Omental fat pad (tissue), 4 donors: ENCODE results near the gene JMJD1C. TPM values are rescaled to one million over a fixed set of nuclear protein-coding genes. Genes with fewer than 3 reads are reported as not detected.
A peak's percentile ranks its signal among the peaks of the same experiment; 100 is the strongest.

Experiments
- ATAC-seq: fragments of 150-250 bp; one replicate; pipeline ENCODE4 v1.9.1; 2016; ENCODE audit warnings: mild to moderate bottlenecking, moderate library complexity; ENCODE audit not compliant: low FRiP score
- DNase-seq: peaks from one replicate; pipeline ENCODE4 v3.0.0-alpha.2; 2019; ENCODE audit warnings: low spot score
- total RNA-seq, 4 donors: library from RNA; depleted of rRNA; stranded (reverse); fragments of >200 nt; gene quantifications; one replicate each; pipeline ENCODE4 v1.1.0, GENCODE V29; 2016
- TF ChIP-seq, protein P1 (sequence below), 3 donors: fragments of 450-650 bp; IDR thresholded peaks; one replicate each; pipeline ENCODE4 v1.5.1; 2016 to 2017; ENCODE audit warnings: antibody characterized with exemption in 3 of 3, mild to moderate bottlenecking in 3 of 3, moderate library complexity in 2 of 3

The JMJD1C gene
- total RNA-seq, 4 donors from 2014 or later = 99.8 to 179 (median 149) TPM

- ATAC-seq = peak; percentile 27
- TF ChIP-seq, protein P1, sequence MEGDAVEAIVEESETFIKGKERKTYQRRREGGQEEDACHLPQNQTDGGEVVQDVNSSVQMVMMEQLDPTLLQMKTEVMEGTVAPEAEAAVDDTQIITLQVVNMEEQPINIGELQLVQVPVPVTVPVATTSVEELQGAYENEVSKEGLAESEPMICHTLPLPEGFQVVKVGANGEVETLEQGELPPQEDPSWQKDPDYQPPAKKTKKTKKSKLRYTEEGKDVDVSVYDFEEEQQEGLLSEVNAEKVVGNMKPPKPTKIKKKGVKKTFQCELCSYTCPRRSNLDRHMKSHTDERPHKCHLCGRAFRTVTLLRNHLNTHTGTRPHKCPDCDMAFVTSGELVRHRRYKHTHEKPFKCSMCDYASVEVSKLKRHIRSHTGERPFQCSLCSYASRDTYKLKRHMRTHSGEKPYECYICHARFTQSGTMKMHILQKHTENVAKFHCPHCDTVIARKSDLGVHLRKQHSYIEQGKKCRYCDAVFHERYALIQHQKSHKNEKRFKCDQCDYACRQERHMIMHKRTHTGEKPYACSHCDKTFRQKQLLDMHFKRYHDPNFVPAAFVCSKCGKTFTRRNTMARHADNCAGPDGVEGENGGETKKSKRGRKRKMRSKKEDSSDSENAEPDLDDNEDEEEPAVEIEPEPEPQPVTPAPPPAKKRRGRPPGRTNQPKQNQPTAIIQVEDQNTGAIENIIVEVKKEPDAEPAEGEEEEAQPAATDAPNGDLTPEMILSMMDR (IDR thresholded peaks at IDR 0.05) = no peak
- DNase-seq = no peak
These were observed 198.2 kb downstream of the JMJD1C start for GRCh38 chr10:63267414-63268148.

GRCh38 chr10:63266391-63267316 lies 199.1 kb downstream of the JMJD1C start:
- no peak for DNase-seq
- TF ChIP-seq, protein P1 (IDR thresholded peaks at IDR 0.05) = no peak

DNA sequence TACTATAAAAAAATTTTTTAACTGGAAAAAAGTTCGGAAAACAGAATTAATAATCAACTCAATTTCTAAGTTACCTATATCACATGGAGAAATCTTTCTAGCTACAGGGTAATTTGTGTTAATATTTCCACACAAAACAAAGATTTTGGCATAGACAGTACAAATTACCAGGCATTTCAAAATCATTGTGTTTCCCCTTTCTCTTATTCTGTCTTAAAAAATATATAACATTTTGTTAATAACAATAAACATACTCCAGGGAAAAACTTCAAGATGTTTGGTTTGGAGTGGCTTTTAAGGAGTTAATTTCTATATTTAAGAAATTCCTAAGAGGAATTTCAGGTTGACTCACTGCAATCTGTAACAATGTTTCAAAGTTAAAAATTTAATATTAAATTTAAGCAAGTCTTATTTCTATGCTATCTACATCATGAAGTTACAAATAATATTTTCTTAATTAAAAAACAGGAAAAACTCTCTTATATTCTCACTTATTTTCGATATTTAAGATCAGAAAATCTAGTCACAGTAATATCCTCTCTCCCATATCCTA lies 200.0 kb downstream of the JMJD1C start:
- ATAC-seq (no peak), DNase-seq (no peak)
- TF ChIP-seq, protein P1 (IDR thresholded peaks at IDR 0.05) = no peak

More at GRCh38 chr10:63266391-63267316, 199.1 kb downstream of the JMJD1C start:
- no peak for ATAC-seq

DNA sequence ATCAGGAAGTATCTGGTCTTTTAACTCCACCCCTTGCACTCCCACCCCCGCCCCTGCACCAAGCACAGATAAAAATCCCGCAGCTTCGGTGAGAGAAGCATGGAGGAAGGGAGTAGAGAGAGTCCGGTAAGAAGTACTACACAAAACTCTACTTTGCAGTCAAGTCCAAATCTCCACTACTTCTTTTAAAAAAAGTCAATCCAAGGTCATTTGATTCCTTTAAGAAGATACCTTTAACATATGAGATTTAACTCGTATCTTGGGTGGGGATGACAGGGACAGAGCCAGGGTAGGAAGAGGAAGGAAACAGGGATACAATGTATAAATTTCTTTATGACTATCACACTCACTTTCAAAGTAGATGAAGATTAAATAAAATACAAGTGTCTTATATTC lies 200.6 kb downstream of the JMJD1C start:
- DNase-seq (no peak), ATAC-seq (no peak)
- TF ChIP-seq, protein P1 (IDR thresholded peaks at IDR 0.05) = no peak

- ATAC-seq (no peak), DNase-seq (no peak)
- TF ChIP-seq, protein P1 (IDR thresholded peaks at IDR 0.05) = no peak
These were observed 201.1 kb downstream of the JMJD1C start for GRCh38 chr10:63264617-63265221.

- TF ChIP-seq, protein P1 (IDR thresholded peaks at IDR 0.05) = no peak
- no peak for DNase-seq
- no peak for ATAC-seq
These were observed 203.2 kb downstream of the JMJD1C start for GRCh38 chr10:63262430-63263073.
